CD4-positive, alpha-beta T cell (primary cell): Measurements from ENCODE around the gene NCOA4. TPM values are rescaled to one million over a fixed set of nuclear protein-coding genes. Genes with fewer than 3 reads are reported as not detected.

Source experiments
- ATAC-seq: fragments of 200-7000 bp; cut with Tn5 transposase; one replicate; pipeline ENCODE4 v1.10.0; 2022; ENCODE audit warnings: mild to moderate bottlenecking; ENCODE audit not compliant: poor library complexity
- CTCF ChIA-PET: fragments of 350-600 bp; sonication (Branson Sonifier 250); formaldehyde crosslinking; loops from one replicate; lab custom pipeline; 2021; ENCODE audit warnings: antibody characterized with exemption, inconsistent platforms; lab: Charles Lee
- POLR2A ChIA-PET: fragments of 350-600 bp; sonication (Branson Sonifier 250); formaldehyde crosslinking; loops from one replicate; lab custom pipeline; 2021; ENCODE audit warnings: antibody characterized with exemption, inconsistent platforms; lab: Charles Lee
- DNase-seq, 14 experiments: peaks; one replicate each; pipeline ENCODE4 v3.0.0-alpha.2; 2013 to 2020; ENCODE audit warnings: mixed read lengths in 2 of 14
- H3K27ac ChIP-seq, 2 donors: one replicate each; pipeline versions ENCODE4 v1.5.1 to v1.7.0; 2013; ENCODE audit warnings: low read length in 2 of 2, low read depth in 1 of 2, mild to moderate bottlenecking in 1 of 2
- H3K27me3 ChIP-seq, 2 experiments: 1 replicate in 1 of 2; 2 replicates in 1 of 2; pipeline versions ENCODE4 v1.6.1 to v1.7.0; 2013; ENCODE audit warnings: low read length in 2 of 2, control low read depth in 1 of 2, mild to moderate bottlenecking in 1 of 2, moderate library complexity in 1 of 2; ENCODE audit not compliant: insufficient read depth in 2 of 2, control insufficient read depth in 1 of 2
- H3K36me3 ChIP-seq: one replicate; pipeline ENCODE4 v1.6.1; 2013; ENCODE audit warnings: low read length, control low read depth; ENCODE audit not compliant: insufficient read depth
- H3K4me1 ChIP-seq: one replicate; pipeline ENCODE4 v1.6.1; 2013; ENCODE audit warnings: low read length, control low read depth; ENCODE audit not compliant: insufficient read depth
- H3K4me3 ChIP-seq: one replicate; pipeline ENCODE4 v1.5.1; 2013; ENCODE audit warnings: mild to moderate bottlenecking, low read length, moderate library complexity
- H3K9me3 ChIP-seq, 2 experiments: 1 replicate in 1 of 2; 2 replicates in 1 of 2; pipeline versions ENCODE4 v1.6.1 to v1.7.0; 2013; ENCODE audit warnings: low read length in 2 of 2, mild to moderate bottlenecking in 2 of 2, control low read depth in 1 of 2, moderate library complexity in 1 of 2; ENCODE audit not compliant: control insufficient read depth in 1 of 2, insufficient read depth in 1 of 2
- H3K27ac Mint-ChIP-seq: one replicate; pipeline ENCODE4 v1.8.0; 2020; ENCODE audit warnings: mixed read lengths
- H3K27me3 Mint-ChIP-seq: one replicate; pipeline ENCODE4 v1.8.0; 2021; ENCODE audit warnings: mixed read lengths
- H3K36me3 Mint-ChIP-seq: one replicate; pipeline ENCODE4 v1.8.0; 2021; ENCODE audit warnings: low read depth, mixed read lengths
- H3K4me1 Mint-ChIP-seq: one replicate; pipeline ENCODE4 v1.8.0; 2021; ENCODE audit warnings: low read depth, mixed read lengths
- H3K4me3 Mint-ChIP-seq: one replicate; pipeline ENCODE4 v1.8.0; 2020; ENCODE audit warnings: mild to moderate bottlenecking, mixed read lengths
- H3K9me3 Mint-ChIP-seq: one replicate; pipeline ENCODE4 v1.8.0; 2020; ENCODE audit warnings: mixed read lengths
- CTCF ChIP-seq: fragments of 200-600 bp; IDR thresholded peaks from one replicate; pipeline ENCODE4 v1.8.0; 2022; ENCODE audit warnings: antibody characterized with exemption, mild to moderate bottlenecking
- intact Hi-C, 2 experiments: fragments of 100-400 bp; cut with DNase I in 1 of 2; cut with micrococcal nuclease in 1 of 2; formaldehyde crosslinking; loops; one replicate each; pipeline versions ENCODE4 v1.15.1 to v1.9.0; 2023 to 2025; cut with DNase I, micrococcal nuclease
- total RNA-seq, 174 experiments: library from RNA in 2 of 174; stranded (reverse) in 2 of 174; gene quantifications; one replicate each; pipeline ENCODE4 v1.2.3 and lab custom pipeline; 2021 to 2026

Gene NCOA4
- total RNA-seq, 2 experiments from 2014 or later = 41.0 to 42.9 TPM

GRCh38 chr10:46033602-46034011 is 3.2 kb upstream of the NCOA4 start:
- H3K4me1 ChIP-seq = peaks cover 21% of the 10 kb centered on the region
- Mint-ChIP-seq H3K27ac (no peak overlapping the region), H3K4me1 (peaks cover 25% of the 10 kb centered on the region), H3K9me3 (no peaks in the 10 kb centered on the region), H3K36me3 (peaks cover 15% of the 10 kb centered on the region), H3K4me3 (no peak overlapping the region), H3K27me3 (no peaks in the 10 kb centered on the region)
- no peaks in the 10 kb centered on the region for H3K36me3 ChIP-seq
- DNase-seq (no peak), ATAC-seq (no peak)
- CTCF ChIA-PET = no interaction called here
- no peak overlapping the region for H3K4me3 ChIP-seq
- POLR2A ChIA-PET = no interaction called here
- no peaks in the 10 kb centered on the region for H3K9me3 ChIP-seq
- H3K27me3 ChIP-seq = no peaks in the 10 kb centered on the region
- intact Hi-C loops = loop anchor here (2.0 to 10.0 kb wide), 4 partner anchors 57 to 799 kb away; partner anchors contain the start of gene TIMM23 (in 1 of the 2)
- no peak for TF ChIP-seq CTCF
- no peak overlapping the region for H3K27ac ChIP-seq

GRCh38 chr10:46031648-46032532 is 1.5 kb upstream of the NCOA4 start:
- ATAC-seq (no peak), DNase-seq (no peak)
- TF ChIP-seq CTCF = no peak
- Histone ChIP-seq H3K9me3 (no peaks in the 10 kb centered on the region), H3K27ac (no peak overlapping the region), H3K36me3 (peaks cover 4% of the 10 kb centered on the region), H3K4me1 (peaks cover 34% of the 10 kb centered on the region), H3K27me3 (no peaks in the 10 kb centered on the region), H3K4me3 (no peak overlapping the region)
- Mint-ChIP-seq H3K27ac (no peak overlapping the region), H3K4me3 (peak overlapping the region; percentile 83), H3K9me3 (no peaks in the 10 kb centered on the region), H3K36me3 (peaks cover 26% of the 10 kb centered on the region), H3K4me1 (peaks cover 40% of the 10 kb centered on the region), H3K27me3 (no peaks in the 10 kb centered on the region)
- ChIA-PET CTCF (no interaction called here), POLR2A (no interaction called here)
- intact Hi-C loops = loop anchor here (2.0 to 10.0 kb wide), 5 partner anchors 59 to 797 kb away; partner anchors contain the start of gene TIMM23 (in 1 of the 2)

GRCh38 chr10:46029461-46030030 is 877 bp downstream of the NCOA4 start:
- peak overlapping the region; percentile 91 for H3K4me3 Mint-ChIP-seq
- H3K9me3 Mint-ChIP-seq = no peaks in the 10 kb centered on the region
- ChIA-PET POLR2A (interaction anchor here (0.8 to 2.0 kb wide), 3 partner anchors 10 to 62 kb away, joined by 3 to 16 read pairs (median 5); no protein-coding TSS in a partner anchor), CTCF (interaction anchor here (1.2 to 1.8 kb wide), 4 partner anchors 10 to 66 kb away, joined by 3 to 6 read pairs (median 5); no protein-coding TSS in a partner anchor)
- no peaks in the 10 kb centered on the region for H3K27me3 Mint-ChIP-seq
- no peak for TF ChIP-seq CTCF
- H3K9me3 ChIP-seq = no peaks in the 10 kb centered on the region
- peak overlapping the region; percentile 87 for H3K27ac Mint-ChIP-seq
- peaks cover 40% of the 10 kb centered on the region for H3K36me3 Mint-ChIP-seq
- H3K36me3 ChIP-seq = peaks cover 4% of the 10 kb centered on the region
- peak overlapping the region; percentile 92 to 94 for H3K27ac ChIP-seq
- peaks cover 63% of the 10 kb centered on the region for H3K4me1 Mint-ChIP-seq
- intact Hi-C loops = loop anchor here (2.0 to 10.0 kb wide), 6 partner anchors 42 to 797 kb away; partner anchors contain the start of gene TIMM23 (in 1 of the 2)
- peak overlapping the region; percentile 87 for H3K4me3 ChIP-seq
- H3K4me1 ChIP-seq = peaks cover 45% of the 10 kb centered on the region
- no peak for ATAC-seq
- H3K27me3 ChIP-seq = no peaks in the 10 kb centered on the region
- peak in 1 of 14 experiments; percentile 11 for DNase-seq
